MCF 10A (cell line): Measurements from ENCODE around the gene LTK. TPM values are rescaled to one million over a fixed set of nuclear protein-coding genes. Genes with fewer than 3 reads are reported as not detected.
A peak's percentile ranks its signal among the peaks of the same experiment; 100 is the strongest.
"Not testable (repeated sequence)": the region's sequence is repeated elsewhere in the genome, so short reads cannot be mapped to it uniquely, and the experiment has no call there.

Experiments
- BruUV-seq: library from RNA; stranded (reverse); fragments of 400-500 nt; replicated peaks from 2 replicates; lab custom pipeline; 2021; lab: Mats Ljungman, UMichigan
- CTCF ChIA-PET: fragments of 300-600 bp; sonication (Branson Sonifier 250); formaldehyde crosslinking; extraction: SDS; loops from one replicate; lab custom pipeline; 2021; ENCODE audit warnings: antibody characterized with exemption, inconsistent platforms; lab: Yijun Ruan, JAX
- POLR2A ChIA-PET: fragments of 300-600, 350-650 bp; sonication (Branson Sonifier 250); formaldehyde crosslinking; extraction: SDS; loops from one replicate; lab custom pipeline; 2020; ENCODE audit warnings: antibody characterized with exemption, inconsistent platforms; lab: Yijun Ruan, JAX
- DNase-seq: peaks from one replicate; pipeline ENCODE4 v3.0.0-alpha.2; 2018; ENCODE audit not compliant: unreplicated experiment
- H3K27ac Mint-ChIP-seq: one replicate; pipeline ENCODE4 v1.8.0; 2022; ENCODE audit warnings: mild to moderate bottlenecking, low read depth, mixed read lengths; ENCODE audit not compliant: unreplicated experiment
- H3K27me3 Mint-ChIP-seq: one replicate; pipeline ENCODE4 v1.8.0; 2022; ENCODE audit warnings: mixed read lengths; ENCODE audit not compliant: insufficient read depth, unreplicated experiment
- H3K36me3 Mint-ChIP-seq: one replicate; pipeline ENCODE4 v1.8.0; 2022; ENCODE audit warnings: mild to moderate bottlenecking, moderate library complexity, mixed read lengths; ENCODE audit not compliant: insufficient read depth, unreplicated experiment
- H3K4me1 Mint-ChIP-seq: one replicate; pipeline ENCODE4 v1.8.0; 2022; ENCODE audit warnings: mixed read lengths; ENCODE audit not compliant: insufficient read depth, unreplicated experiment
- H3K4me3 Mint-ChIP-seq: one replicate; pipeline ENCODE4 v1.8.0; 2022; ENCODE audit warnings: mild to moderate bottlenecking, moderate library complexity, mixed read lengths; ENCODE audit not compliant: unreplicated experiment
- H3K9me3 Mint-ChIP-seq: one replicate; pipeline ENCODE4 v1.8.0; 2022; ENCODE audit warnings: mixed read lengths; ENCODE audit not compliant: unreplicated experiment
- intact Hi-C: fragments of 100-400 bp; cut with micrococcal nuclease; formaldehyde crosslinking; loops from 2 replicates; pipeline ENCODE4 v1.14.1; 2022
- total RNA-seq: library from RNA; stranded (reverse); gene quantifications from 2 replicates; pipeline ENCODE4 v1.2.3, GENCODE V29; 2022
- TF ChIP-seq, protein P1 (sequence below): fragments of 200-600 bp; IDR thresholded peaks from one replicate; pipeline ENCODE4 v1.8.0; 2022; ENCODE audit warnings: antibody characterized with exemption, mild to moderate bottlenecking; ENCODE audit not compliant: unreplicated experiment

The LTK gene
- total RNA-seq, 1 experiment from 2014 or later = not detected

GRCh38 chr15:41476416-41477048 is 37.1 kb downstream of the LTK start:
- Mint-ChIP-seq H3K9me3 (no peaks in the 10 kb centered on the region), H3K4me3 (peak overlapping the region; percentile 17), H3K27me3 (no peaks in the 10 kb centered on the region), H3K36me3 (peaks cover 97% of the 10 kb centered on the region), H3K27ac (peak overlapping the region; percentile 92), H3K4me1 (peaks cover 18% of the 10 kb centered on the region)
- intact Hi-C loops = loop anchor here (1.0 to 2.0 kb wide), 3 partner anchors 14 to 68 kb away; partner anchors contain the start of gene RPAP1
- TSS peak; percentile 94 for BruUV-seq
- DNase-seq = peak; percentile 89
- CTCF ChIA-PET = interaction anchor here (1.4 to 2.5 kb wide), 3 partner anchors 10 to 297 kb away, joined by 4 to 21 read pairs (median 4); no protein-coding TSS in a partner anchor
- POLR2A ChIA-PET = interaction anchor here (0.5 to 1.8 kb wide), 12 partner anchors 8 to 520 kb away, joined by 3 to 7 read pairs (median 4); partner anchors contain the start of genes ITPKA and RPAP1
- TF ChIP-seq, protein P1, sequence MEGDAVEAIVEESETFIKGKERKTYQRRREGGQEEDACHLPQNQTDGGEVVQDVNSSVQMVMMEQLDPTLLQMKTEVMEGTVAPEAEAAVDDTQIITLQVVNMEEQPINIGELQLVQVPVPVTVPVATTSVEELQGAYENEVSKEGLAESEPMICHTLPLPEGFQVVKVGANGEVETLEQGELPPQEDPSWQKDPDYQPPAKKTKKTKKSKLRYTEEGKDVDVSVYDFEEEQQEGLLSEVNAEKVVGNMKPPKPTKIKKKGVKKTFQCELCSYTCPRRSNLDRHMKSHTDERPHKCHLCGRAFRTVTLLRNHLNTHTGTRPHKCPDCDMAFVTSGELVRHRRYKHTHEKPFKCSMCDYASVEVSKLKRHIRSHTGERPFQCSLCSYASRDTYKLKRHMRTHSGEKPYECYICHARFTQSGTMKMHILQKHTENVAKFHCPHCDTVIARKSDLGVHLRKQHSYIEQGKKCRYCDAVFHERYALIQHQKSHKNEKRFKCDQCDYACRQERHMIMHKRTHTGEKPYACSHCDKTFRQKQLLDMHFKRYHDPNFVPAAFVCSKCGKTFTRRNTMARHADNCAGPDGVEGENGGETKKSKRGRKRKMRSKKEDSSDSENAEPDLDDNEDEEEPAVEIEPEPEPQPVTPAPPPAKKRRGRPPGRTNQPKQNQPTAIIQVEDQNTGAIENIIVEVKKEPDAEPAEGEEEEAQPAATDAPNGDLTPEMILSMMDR = no peak

GRCh38 chr15:41474941-41475340 is 38.7 kb downstream of the LTK start:
- no TSS peak for BruUV-seq
- POLR2A ChIA-PET = interaction anchor here (1.1 to 1.7 kb wide), 3 partner anchors 10 to 69 kb away, joined by 3 to 7 read pairs (median 6); partner anchors contain the start of gene RPAP1
- intact Hi-C loops = no loop called here
- Mint-ChIP-seq H3K36me3 (peaks cover 97% of the 10 kb centered on the region), H3K4me3 (no peak overlapping the region), H3K4me1 (peaks cover 18% of the 10 kb centered on the region), H3K27me3 (no peaks in the 10 kb centered on the region), H3K27ac (no peak overlapping the region), H3K9me3 (no peaks in the 10 kb centered on the region)
- TF ChIP-seq, protein P1 = no peak
- CTCF ChIA-PET = interaction anchor here (1.4 to 2.5 kb wide), 2 partner anchors 8 to 33 kb away, joined by 4 to 21 read pairs; no protein-coding TSS in a partner anchor
- DNase-seq = no peak

GRCh38 chr15:41474436-41474835 is 39.2 kb downstream of the LTK start:
- no TSS peak for BruUV-seq
- POLR2A ChIA-PET = interaction anchor here (1.1 kb wide), 1 partner anchor 70 kb away, joined by 3 read pairs; the partner anchor contains the start of gene RPAP1
- peaks cover 18% of the 10 kb centered on the region for H3K4me1 Mint-ChIP-seq
- H3K9me3 Mint-ChIP-seq = no peaks in the 10 kb centered on the region
- peaks cover 97% of the 10 kb centered on the region for H3K36me3 Mint-ChIP-seq
- TF ChIP-seq, protein P1 = no peak
- intact Hi-C loops = no loop called here
- CTCF ChIA-PET = interaction anchor here (0.6 kb wide), 1 partner anchor 33 kb away, joined by 3 read pairs; no protein-coding TSS in a partner anchor
- no peak for DNase-seq
- H3K27ac Mint-ChIP-seq = no peak overlapping the region
- no peaks in the 10 kb centered on the region for H3K27me3 Mint-ChIP-seq
- no peak overlapping the region for H3K4me3 Mint-ChIP-seq

DNA sequence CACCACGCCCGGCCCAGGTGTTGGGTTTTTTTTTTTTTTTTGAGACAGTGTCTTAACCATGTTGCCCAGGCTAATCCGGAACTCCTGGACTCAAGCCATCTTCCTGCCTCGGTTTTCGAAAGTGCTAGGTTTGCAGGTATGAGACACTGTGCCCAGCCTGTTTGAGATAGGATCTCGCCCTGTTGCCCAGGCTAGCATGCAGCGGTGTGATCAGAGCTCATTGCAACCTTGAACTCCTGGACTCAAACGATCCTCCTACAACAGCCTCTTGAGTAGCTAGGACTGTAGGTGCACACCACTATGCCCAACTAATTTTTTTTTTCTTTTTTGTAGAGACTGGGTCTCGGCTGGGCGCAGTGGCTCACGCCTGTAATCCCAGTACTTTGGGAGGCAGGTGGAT is 40.2 kb downstream of the LTK start:
- intact Hi-C loops = no loop called here
- no TSS peak for BruUV-seq
- no peak overlapping the region for H3K27ac Mint-ChIP-seq
- ChIA-PET CTCF (interaction anchor here (0.6 to 1.1 kb wide), 2 partner anchors 9 to 413 kb away, joined by 3 read pairs; no protein-coding TSS in a partner anchor), POLR2A (no interaction called here)
- H3K36me3 Mint-ChIP-seq = peaks cover 97% of the 10 kb centered on the region
- no peak overlapping the region for H3K4me3 Mint-ChIP-seq
- DNase-seq = no peak
- no peaks in the 10 kb centered on the region for H3K9me3 Mint-ChIP-seq
- H3K27me3 Mint-ChIP-seq = no peaks in the 10 kb centered on the region
- TF ChIP-seq, protein P1 = no peak
- H3K4me1 Mint-ChIP-seq = peaks cover 18% of the 10 kb centered on the region

GRCh38 chr15:41469644-41470043 is 44.0 kb downstream of the LTK start:
- H3K27me3 Mint-ChIP-seq, H3K27ac Mint-ChIP-seq, BruUV-seq, H3K9me3 Mint-ChIP-seq, DNase-seq, POLR2A ChIA-PET, H3K4me3 Mint-ChIP-seq, CTCF ChIA-PET, H3K4me1 Mint-ChIP-seq: not testable (repeated sequence)
- peaks cover 95% of the 10 kb centered on the region for H3K36me3 Mint-ChIP-seq
- intact Hi-C loops = loop anchor here (5.0 kb wide), 2 partner anchors 88 to 133 kb away; partner anchors contain the start of gene TYRO3
